ENCODE measurements around the gene MYF6.
"Not testable (repeated sequence)": the region's sequence is repeated elsewhere in the genome, so short reads cannot be mapped to it uniquely, and the experiment has no call there.

MYF6 gene

DNA sequence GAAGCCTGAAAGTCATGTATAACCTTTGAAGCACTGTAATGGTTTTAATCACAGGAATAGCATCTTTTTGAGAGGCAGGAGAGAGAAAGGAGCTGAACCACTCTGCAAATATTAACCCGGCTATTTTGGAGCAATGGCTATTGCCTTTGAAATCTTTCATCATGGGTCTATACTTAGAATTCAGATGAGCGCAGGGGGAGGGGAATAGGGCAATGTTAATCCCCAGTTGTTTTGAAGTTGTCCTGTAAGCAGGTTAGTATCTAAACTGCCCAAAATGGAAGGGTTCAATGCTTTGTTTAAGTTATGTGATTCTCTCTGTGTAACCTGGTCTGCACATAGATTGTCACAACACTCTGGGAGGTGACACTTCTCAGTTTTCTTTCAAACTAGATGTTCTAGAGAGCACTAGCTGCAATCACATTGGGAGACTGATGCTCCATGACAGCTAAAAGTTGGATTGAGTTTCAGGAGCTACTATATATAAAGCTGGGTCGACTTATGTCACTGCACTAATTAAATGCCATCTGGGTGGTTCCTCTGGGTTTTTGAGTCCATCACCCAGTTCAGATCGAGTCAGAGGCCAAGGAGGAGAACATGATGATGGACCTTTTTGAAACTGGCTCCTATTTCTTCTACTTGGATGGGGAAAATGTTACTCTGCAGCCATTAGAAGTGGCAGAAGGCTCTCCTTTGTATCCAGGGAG lies at the start of gene MYF6:
MYF6 (plus strand) TSS at position 509 of the 704 bp plus-strand sequence; CDS start at position 595, 86 bp downstream.
- Mint-ChIP-seq H3K27me3 (peaks cover 40% of the 10 kb centered on the region), H3K27ac (no peak within 1 kb of the TSS), H3K4me1 (no peaks in the 10 kb centered on the region), H3K36me3 (ENCODE audit: low read depth) (no peaks in the 10 kb centered on the region), H3K4me3 (no peak within 1 kb of the TSS), H3K9me3 (peaks cover 4% of the 10 kb centered on the region)
- no peak for ATAC-seq
- no peak for DNase-seq

DNA sequence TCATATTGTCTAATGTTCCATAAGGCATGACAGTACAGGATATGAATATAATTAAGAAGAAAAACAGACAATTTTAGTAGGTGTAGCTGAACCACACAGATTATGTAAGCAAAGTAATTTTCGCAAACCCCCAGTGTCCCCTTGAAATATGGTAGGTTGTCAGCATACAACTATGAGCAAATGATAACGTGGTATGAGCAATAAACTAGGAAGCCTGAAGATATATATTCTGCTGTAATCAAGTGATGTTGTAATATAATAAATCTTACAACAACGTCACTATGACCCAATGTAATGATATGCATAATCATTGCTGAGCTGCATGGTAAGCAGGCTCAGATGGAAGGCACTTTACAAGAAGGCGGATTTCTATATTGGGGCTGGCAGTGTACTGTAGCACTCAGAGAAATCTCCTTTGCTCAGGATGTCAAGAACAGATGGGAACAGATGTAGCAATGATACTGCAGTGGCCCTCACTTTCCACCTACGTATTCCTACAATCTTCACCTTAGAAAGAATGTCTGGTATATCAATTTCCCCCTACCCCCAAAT lies 47.8 kb upstream of the MYF6 start:
- no peaks in the 10 kb centered on the region for H3K36me3 Mint-ChIP-seq (ENCODE audit: low read depth)
- no peaks in the 10 kb centered on the region for H3K27me3 Mint-ChIP-seq
- no peak for ATAC-seq
- no peaks in the 10 kb centered on the region for H3K4me1 Mint-ChIP-seq
- H3K9me3 Mint-ChIP-seq, result no peaks in the 10 kb centered on the region
- H3K27ac Mint-ChIP-seq, result no peak overlapping the region
- no peak overlapping the region for H3K4me3 Mint-ChIP-seq
- no peak for DNase-seq

DNA sequence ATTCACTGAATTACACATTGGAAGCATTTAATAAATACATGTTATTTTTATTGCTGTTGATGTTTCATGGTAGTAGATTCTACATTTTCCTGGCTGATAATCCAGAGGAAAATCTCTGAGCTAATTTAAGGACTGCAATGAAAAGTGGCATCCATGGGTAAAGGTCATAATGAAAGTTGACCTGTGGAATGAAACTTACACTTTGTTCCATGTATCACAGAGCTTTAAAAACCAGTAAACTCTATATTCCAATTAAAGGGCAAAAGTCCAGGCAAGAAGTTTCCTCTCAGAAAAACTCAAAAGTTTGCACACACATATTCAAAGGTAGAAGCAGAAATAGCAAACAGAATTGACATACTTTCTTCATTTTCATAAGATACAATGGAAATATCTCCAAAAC lies 44.8 kb upstream of the MYF6 start:
- no peaks in the 10 kb centered on the region for H3K36me3 Mint-ChIP-seq (ENCODE audit: low read depth)
- H3K4me1 Mint-ChIP-seq, result no peaks in the 10 kb centered on the region
- no peak overlapping the region for H3K27ac Mint-ChIP-seq
- H3K9me3 Mint-ChIP-seq, result no peaks in the 10 kb centered on the region
- H3K4me3 Mint-ChIP-seq, result no peak overlapping the region
- no peak for ATAC-seq
- DNase-seq, result no peak
- H3K27me3 Mint-ChIP-seq, result no peaks in the 10 kb centered on the region

DNA sequence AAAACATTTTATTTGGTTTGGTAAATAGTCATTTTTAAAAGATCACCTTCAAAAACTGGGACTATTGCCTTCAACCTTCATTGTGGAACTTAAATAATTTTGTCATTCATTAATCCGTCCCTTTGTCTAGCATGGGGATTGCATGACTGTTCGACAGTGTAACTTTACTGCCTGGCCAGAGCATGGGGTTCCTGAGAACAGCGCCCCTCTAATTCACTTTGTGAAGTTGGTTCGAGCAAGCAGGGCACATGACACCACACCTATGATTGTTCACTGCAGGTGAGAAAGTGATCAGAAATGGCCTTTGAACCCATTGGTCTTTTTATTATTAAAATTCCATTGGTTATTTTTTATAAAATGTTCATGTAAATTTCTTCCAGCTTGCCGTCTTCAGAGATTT lies 37.2 kb upstream of the MYF6 start:
- H3K27me3 Mint-ChIP-seq, result no peaks in the 10 kb centered on the region
- H3K4me1 Mint-ChIP-seq, result no peaks in the 10 kb centered on the region
- no peak overlapping the region for H3K27ac Mint-ChIP-seq
- peaks cover 3% of the 10 kb centered on the region for H3K9me3 Mint-ChIP-seq
- H3K36me3 Mint-ChIP-seq (ENCODE audit: low read depth), result no peaks in the 10 kb centered on the region
- ATAC-seq (no peak), DNase-seq (no peak)
- no peak overlapping the region for H3K4me3 Mint-ChIP-seq

DNA sequence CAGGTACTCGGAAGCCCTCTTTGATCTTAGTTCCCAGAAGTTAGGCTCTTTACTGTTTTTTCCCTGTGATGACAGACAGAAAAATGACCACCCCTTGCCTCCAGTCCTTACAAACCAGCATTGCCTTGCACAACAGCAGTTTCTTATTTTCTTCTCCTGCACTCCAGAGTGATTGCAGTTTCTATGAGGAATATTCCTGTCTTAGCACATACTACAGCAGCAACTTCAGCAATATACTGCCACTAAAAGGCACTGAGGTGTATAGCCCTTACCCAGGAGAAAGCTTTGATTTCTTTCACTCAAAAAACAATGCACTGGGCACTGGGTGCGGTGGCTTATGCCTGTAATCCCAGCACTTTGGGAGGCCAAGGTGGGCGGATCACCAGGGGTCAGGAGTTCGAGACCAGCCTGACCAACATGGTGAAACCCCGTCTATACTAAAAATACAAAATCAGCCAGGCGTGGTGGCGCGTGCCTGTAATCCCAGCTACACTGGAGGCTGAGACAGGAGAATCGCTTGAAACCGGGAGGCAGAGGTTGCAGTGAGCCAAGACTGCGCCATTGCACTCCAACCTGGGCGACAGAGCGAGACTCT lies 31.3 kb upstream of the MYF6 start:
- H3K27me3 Mint-ChIP-seq; H3K36me3 Mint-ChIP-seq (ENCODE audit: low read depth); H3K27ac Mint-ChIP-seq; H3K4me3 Mint-ChIP-seq; H3K4me1 Mint-ChIP-seq; ATAC-seq; H3K9me3 Mint-ChIP-seq; DNase-seq: not testable (repeated sequence)

DNA sequence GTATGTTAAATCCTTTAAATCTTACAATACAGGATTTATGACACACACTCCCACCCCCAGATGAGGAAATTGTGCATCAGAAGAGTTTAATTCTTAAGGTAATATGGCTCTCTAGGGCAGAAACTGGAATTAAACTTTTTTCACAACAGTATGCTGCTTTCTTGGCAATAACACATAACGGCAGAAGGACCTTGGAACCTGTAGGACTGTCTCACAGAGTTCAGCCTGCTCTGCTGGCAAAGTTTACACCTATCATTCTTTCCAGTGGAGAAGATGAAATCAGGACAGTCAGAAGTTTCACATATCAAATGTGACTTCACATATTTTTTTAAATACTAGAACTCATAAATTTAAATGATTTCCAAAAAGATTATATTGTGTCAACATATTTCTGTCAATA lies 30.6 kb upstream of the MYF6 start:
- no peaks in the 10 kb centered on the region for H3K36me3 Mint-ChIP-seq (ENCODE audit: low read depth)
- H3K4me1 Mint-ChIP-seq, result no peaks in the 10 kb centered on the region
- DNase-seq, result no peak
- H3K27me3 Mint-ChIP-seq, result no peaks in the 10 kb centered on the region
- H3K9me3 Mint-ChIP-seq, result no peaks in the 10 kb centered on the region
- no peak overlapping the region for H3K27ac Mint-ChIP-seq
- H3K4me3 Mint-ChIP-seq, result no peak overlapping the region
- no peak for ATAC-seq

DNA sequence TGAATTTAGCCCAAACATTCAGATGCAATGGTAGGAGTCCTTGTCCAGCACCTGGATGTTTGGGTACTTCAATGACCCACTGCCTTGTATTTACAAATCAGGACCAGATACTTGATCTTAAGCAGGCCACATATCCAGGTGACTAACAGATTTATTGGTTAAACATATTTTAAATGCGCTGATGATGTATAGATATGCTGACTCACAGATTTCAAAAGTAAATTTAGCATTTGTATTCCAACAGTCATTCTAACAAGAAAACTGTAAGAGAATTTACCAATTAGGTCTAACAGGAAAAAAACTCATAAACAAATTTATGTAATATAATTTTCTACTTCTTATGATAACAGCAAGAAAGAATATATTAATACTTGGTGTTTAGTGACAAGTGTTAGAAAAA lies 29.4 kb upstream of the MYF6 start:
- Mint-ChIP-seq H3K4me3 (no peak overlapping the region), H3K4me1 (no peaks in the 10 kb centered on the region), H3K27me3 (no peaks in the 10 kb centered on the region), H3K27ac (no peak overlapping the region), H3K9me3 (no peaks in the 10 kb centered on the region), H3K36me3 (ENCODE audit: low read depth) (no peaks in the 10 kb centered on the region)
- no peak for DNase-seq
- no peak for ATAC-seq

DNA sequence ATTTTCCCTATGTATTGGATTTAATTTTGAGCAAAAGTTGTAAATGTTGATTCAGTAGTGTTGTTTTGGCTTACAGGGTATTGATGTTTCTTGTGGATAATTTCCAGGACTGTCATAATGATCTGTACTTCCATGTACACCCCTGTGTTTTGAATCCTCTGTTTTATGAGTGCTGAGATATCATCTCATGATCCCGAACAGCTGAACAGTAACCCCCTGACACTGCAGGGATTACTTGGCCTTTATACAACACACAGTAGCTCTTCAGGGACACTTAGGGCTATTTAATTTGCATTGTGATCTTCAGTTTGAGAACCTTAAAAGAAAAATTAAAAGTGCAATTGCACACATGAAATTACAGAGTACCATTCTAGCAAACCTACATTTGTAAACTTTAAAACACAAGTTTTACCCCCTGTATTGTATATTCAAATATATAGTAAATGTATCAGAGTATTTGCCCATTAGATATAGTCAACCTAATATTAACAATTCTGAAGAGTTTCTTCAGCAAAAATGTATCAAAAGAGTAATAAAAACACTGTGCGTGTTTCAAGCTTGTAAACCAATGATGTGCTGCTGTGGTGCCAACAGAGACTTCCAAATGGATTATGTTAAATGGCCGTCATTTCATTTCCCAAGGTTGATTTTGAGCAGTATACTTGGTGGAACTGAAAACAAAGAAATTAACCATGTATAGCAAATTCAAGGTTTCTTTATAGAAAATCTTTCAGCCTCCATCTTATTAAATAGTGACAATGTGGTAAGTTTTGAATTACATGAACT lies 27.9 kb upstream of the MYF6 start:
- ATAC-seq (no peak), DNase-seq (no peak)
- Mint-ChIP-seq H3K27ac (no peak overlapping the region), H3K27me3 (no peaks in the 10 kb centered on the region), H3K4me1 (no peaks in the 10 kb centered on the region), H3K9me3 (no peaks in the 10 kb centered on the region), H3K4me3 (no peak overlapping the region), H3K36me3 (ENCODE audit: low read depth) (no peaks in the 10 kb centered on the region)

DNA sequence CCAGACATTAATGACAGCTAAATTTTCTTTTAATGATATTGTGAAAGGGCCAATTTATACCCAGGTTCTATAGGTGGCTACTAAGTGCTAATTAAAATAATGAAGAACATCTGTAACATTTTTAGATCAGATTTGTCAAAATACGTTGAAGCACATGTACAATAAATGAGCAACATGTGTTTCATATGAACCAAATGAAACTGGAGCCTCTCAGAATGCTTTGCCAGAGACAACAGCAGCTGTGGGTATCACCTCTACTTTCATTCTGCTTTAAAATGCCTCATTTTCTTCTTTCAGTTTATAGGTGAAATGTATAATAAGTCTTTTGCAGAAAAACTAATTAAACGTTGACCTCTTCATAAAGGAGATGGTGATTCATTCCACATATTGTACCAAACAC lies 26.1 kb upstream of the MYF6 start:
- no peak for ATAC-seq
- Mint-ChIP-seq H3K36me3 (ENCODE audit: low read depth) (no peaks in the 10 kb centered on the region), H3K4me3 (no peak overlapping the region), H3K4me1 (no peaks in the 10 kb centered on the region), H3K27ac (no peak overlapping the region), H3K9me3 (peaks cover 9% of the 10 kb centered on the region), H3K27me3 (no peaks in the 10 kb centered on the region)
- no peak for DNase-seq

DNA sequence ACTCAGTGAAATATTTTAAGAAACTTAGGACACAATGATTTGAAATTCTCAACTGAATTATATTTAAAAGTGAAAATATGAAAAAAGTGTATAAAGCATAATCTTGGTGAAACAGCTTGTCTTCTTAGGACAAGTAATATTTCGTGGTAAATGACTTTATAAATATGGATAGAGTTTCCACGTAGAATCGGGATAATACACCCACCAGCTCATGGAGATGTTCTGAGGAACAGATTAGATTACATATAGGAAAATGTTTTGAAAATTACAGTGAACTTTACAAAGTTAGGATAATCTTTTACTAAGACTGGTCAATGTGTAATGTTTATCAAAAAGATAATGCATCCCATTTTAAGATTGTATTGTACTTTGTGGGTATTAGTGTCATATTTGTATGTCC lies 25.6 kb upstream of the MYF6 start:
- DNase-seq (no peak), ATAC-seq (no peak)
- H3K27ac Mint-ChIP-seq, result no peak overlapping the region
- no peak overlapping the region for H3K4me3 Mint-ChIP-seq
- no peaks in the 10 kb centered on the region for H3K27me3 Mint-ChIP-seq
- H3K9me3 Mint-ChIP-seq, result peaks cover 10% of the 10 kb centered on the region
- no peaks in the 10 kb centered on the region for H3K36me3 Mint-ChIP-seq (ENCODE audit: low read depth)
- no peaks in the 10 kb centered on the region for H3K4me1 Mint-ChIP-seq

DNA sequence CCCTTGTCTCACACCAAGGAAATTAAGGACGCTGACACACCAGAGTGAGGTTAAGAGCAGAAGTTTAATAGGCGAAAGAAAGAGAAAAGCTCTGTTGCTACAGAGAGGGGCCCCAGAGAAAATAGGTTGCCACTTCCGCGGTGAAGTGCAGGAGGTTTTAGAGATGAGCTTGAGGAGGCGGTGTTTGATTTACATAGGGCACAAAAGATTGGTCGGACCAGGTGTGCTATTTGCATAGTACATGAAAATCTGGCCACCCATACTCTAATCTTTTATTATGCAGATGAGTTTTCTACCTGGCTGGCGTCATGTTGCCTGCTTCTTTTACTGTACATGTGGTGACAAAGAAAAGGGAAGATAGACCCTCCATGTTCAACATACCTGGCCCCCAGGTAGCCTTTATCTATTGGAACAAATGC lies 23.3 kb upstream of the MYF6 start:
- peaks cover 10% of the 10 kb centered on the region for H3K9me3 Mint-ChIP-seq
- ATAC-seq (no peak), DNase-seq (no peak)
- no peaks in the 10 kb centered on the region for H3K4me1 Mint-ChIP-seq
- H3K27me3 Mint-ChIP-seq, result no peaks in the 10 kb centered on the region
- no peaks in the 10 kb centered on the region for H3K36me3 Mint-ChIP-seq (ENCODE audit: low read depth)
- H3K4me3 Mint-ChIP-seq, result no peak overlapping the region
- no peak overlapping the region for H3K27ac Mint-ChIP-seq

DNA sequence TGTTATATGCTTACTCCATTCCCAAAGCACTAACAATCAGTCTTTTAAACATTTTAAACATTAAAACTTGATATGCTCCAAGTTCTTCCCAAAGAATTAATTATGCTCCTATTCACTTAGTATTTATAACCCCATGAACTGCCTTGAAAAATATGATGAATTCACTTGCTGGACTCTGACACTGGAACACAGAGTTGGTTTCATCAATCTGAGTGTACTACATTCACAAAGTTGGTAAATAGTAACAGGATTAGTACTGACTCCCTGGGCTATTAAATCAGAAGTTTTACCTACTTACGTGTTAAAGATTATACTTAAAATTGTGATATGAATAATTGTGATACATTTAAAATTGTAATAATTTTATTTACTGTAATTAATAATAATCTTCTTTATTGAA lies 17.3 kb upstream of the MYF6 start:
- no peaks in the 10 kb centered on the region for H3K27me3 Mint-ChIP-seq
- H3K4me1 Mint-ChIP-seq, result no peaks in the 10 kb centered on the region
- DNase-seq (no peak), ATAC-seq (no peak)
- H3K36me3 Mint-ChIP-seq (ENCODE audit: low read depth), result no peaks in the 10 kb centered on the region
- peaks cover 10% of the 10 kb centered on the region for H3K9me3 Mint-ChIP-seq
- H3K27ac Mint-ChIP-seq, result no peak overlapping the region
- no peak overlapping the region for H3K4me3 Mint-ChIP-seq

DNA sequence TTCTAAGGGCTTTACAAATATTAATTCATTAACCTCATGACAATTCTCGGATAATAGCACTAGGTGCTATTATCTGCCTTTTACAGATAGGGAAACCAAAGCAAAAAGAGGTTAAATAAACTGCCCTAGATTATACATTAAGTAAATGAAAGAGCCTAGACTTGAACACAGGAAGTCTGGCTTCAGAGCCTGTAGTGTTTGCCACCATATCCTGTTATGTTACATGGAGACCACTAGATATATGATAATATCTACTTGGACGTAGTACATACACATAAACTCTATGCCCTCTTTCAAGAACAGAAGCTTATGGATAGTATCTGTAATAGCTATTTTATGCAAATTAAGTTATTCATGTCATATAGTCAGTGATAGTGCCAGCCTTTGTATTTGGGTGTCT lies 16.9 kb upstream of the MYF6 start:
- Mint-ChIP-seq H3K27me3 (no peaks in the 10 kb centered on the region), H3K4me1 (no peaks in the 10 kb centered on the region), H3K36me3 (ENCODE audit: low read depth) (no peaks in the 10 kb centered on the region), H3K9me3 (peaks cover 9% of the 10 kb centered on the region), H3K4me3 (no peak overlapping the region), H3K27ac (no peak overlapping the region)
- no peak for DNase-seq
- ATAC-seq, result no peak

DNA sequence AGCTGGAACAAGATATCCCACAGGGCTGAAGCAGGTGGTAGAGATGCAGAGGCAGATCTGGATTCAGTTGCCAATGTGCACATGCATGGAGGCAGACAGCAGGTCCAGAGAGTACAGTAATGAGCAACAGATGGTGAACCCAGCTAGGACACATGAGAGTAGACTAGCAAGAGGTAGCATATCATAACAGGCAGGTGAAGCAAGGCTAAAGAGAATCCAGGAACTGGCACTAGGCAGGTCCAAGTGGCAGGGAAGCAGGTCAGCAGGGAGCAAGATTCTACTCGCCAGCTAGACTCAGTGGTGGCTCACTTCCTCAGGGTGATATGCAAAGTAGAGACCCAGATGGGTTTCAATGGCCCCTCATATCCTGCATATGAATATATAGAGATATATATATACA lies 15.3 kb upstream of the MYF6 start:
- Mint-ChIP-seq H3K27ac (no peak overlapping the region), H3K9me3 (no peaks in the 10 kb centered on the region), H3K36me3 (ENCODE audit: low read depth) (no peaks in the 10 kb centered on the region), H3K4me1 (no peaks in the 10 kb centered on the region), H3K4me3 (no peak overlapping the region), H3K27me3 (no peaks in the 10 kb centered on the region)
- DNase-seq (no peak), ATAC-seq (no peak)

DNA sequence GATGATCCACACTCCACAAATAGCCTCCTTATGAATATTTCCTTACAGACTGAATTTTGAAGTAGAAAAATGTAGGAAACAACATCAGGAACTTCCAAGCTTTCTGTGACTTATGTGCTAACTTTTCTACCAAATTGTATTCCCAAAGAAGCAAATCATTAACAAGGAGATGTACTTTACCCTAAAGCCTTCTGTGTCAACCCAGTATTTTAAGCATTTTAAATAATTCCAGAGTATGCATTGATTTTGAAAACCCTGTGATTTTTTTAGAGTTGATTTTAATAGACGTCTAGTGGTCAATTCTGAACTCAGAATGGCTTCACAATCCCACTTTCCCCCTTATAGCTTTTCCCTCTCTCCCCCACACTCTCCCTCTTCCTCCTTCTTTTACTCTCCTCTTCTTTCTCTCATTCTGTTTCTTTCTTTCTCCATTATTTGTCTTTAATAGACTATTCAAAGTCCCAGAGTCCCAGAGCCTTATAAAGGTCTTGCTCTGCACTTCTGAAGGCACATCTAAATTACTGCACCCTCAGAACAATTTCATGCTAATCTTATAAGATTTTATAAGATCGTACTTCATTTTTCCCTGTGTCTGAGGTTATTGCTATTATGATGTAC lies 10.1 kb upstream of the MYF6 start:
- H3K27me3 Mint-ChIP-seq, result no peaks in the 10 kb centered on the region
- no peaks in the 10 kb centered on the region for H3K4me1 Mint-ChIP-seq
- H3K27ac Mint-ChIP-seq, result no peak overlapping the region
- ATAC-seq, result no peak
- H3K9me3 Mint-ChIP-seq, result no peaks in the 10 kb centered on the region
- no peaks in the 10 kb centered on the region for H3K36me3 Mint-ChIP-seq (ENCODE audit: low read depth)
- no peak for DNase-seq
- H3K4me3 Mint-ChIP-seq, result no peak overlapping the region

Data from activated naive CD8-positive, alpha-beta T cell treated with anti-CD3 and anti-CD28 coated beads, Interleukin-2, amount 50 U/mL, for 24 hours (primary cell).